HL-60 (cell line): ENCODE data around the gene FEZF2.

ENCODE experiments used
- CTCF ChIP-seq: IDR thresholded peaks from one replicate; pipeline ENCODE4 v1.5.1; 2011; ENCODE audit warnings: low read length, control low read depth, inconsistent platforms; ENCODE audit not compliant: insufficient read depth
- REST ChIP-seq: IDR thresholded peaks from 2 replicates; pipeline ENCODE4 v1.6.1; 2012; ENCODE audit warnings: low read depth; ENCODE audit not compliant: insufficient replicate concordance

- TF ChIP-seq CTCF, result no peak
- TF ChIP-seq REST, result no peak
Measured at GRCh38 chr3:62414786-62415185, 41.4 kb upstream of the FEZF2 start.
